HepG2 (cell line): ENCODE measurements around the gene CTDP1. TPM values are rescaled to one million over a fixed set of nuclear protein-coding genes. Genes with fewer than 3 reads are reported as not detected.

Source experiments
- ATAC-seq: fragments of 200-7000 bp; cut with Tn5 transposase; 3 replicates; pipeline ENCODE4 v1.9.1; 2020; ENCODE audit warnings: mild to moderate bottlenecking, moderate library complexity
- BruUV-seq: library from RNA; stranded (reverse); fragments of 400-500 nt; replicated peaks from 2 replicates; lab custom pipeline; 2021; lab: Mats Ljungman, UMichigan
- CTCF ChIA-PET: fragments of 300-600 bp; formaldehyde crosslinking; extraction: SDS; loops from one replicate; lab custom pipeline; 2021; ENCODE audit warnings: low total read pairs, inconsistent platforms, low intra/inter-chr PET ratio; lab: Yijun Ruan, JAX
- POLR2A ChIA-PET: fragments of 350-600 bp; sonication (Branson Sonifier 250); formaldehyde crosslinking; loops from one replicate; lab custom pipeline; 2020; ENCODE audit warnings: antibody characterized with exemption, inconsistent platforms; lab: Yijun Ruan, JAX
- DNase-seq: peaks from one replicate; pipeline ENCODE4 v3.0.0-alpha.2; 2015; ENCODE audit warnings: low spot score
- FAIRE-seq: peaks from 3 replicates; lab custom pipeline; 2011; peaks lifted over from hg19 to GRCh38; lab: Jason Lieb, UNC
- H2AFZ ChIP-seq: one replicate; pipeline ENCODE4 v1.6.1; 2011; ENCODE audit warnings: low read length, inconsistent platforms
- H3K27ac ChIP-seq: fragments of 300-600 bp; 3 replicates; pipeline ENCODE4 v1.8.0; 2011; ENCODE audit warnings: mixed run types, mild to moderate bottlenecking, mixed read lengths, low read length, inconsistent platforms; ENCODE audit not compliant: insufficient read depth; ENCODE audit errors: extremely low read length
- H3K27me3 ChIP-seq, 2 experiments: fragments of 200-600 bp in 1 of 2; 2 replicates in 1 of 2; 3 replicates in 1 of 2; pipeline versions ENCODE4 v1.6.0 to v1.8.0; 2011; ENCODE audit warnings: low read length in 2 of 2, mild to moderate bottlenecking in 2 of 2, moderate library complexity in 2 of 2, inconsistent platforms in 1 of 2; ENCODE audit not compliant: insufficient read depth in 2 of 2, control insufficient read depth in 1 of 2
- H3K36me3 ChIP-seq, 2 experiments: fragments of 200-600 bp in 1 of 2; replicated peaks in 1 of 2; 2 replicates in 1 of 2; 3 replicates in 1 of 2; pipeline versions ENCODE4 v1.5.1 to v1.8.0; 2011; ENCODE audit warnings: low read length in 2 of 2, inconsistent platforms in 1 of 2; ENCODE audit not compliant: insufficient read depth in 2 of 2, control insufficient read depth in 1 of 2
- H3K4me1 ChIP-seq: 2 replicates; pipeline ENCODE4 v1.5.1; 2012; ENCODE audit warnings: low read length, inconsistent platforms; ENCODE audit not compliant: insufficient read depth
- H3K4me2 ChIP-seq: 2 replicates; pipeline ENCODE4 v1.6.0; 2011; ENCODE audit warnings: low read depth, low read length, inconsistent platforms
- H3K4me3 ChIP-seq, 3 experiments: fragments of 200-600 bp in 1 of 3; sonication (generic), shearing (Covaris generic) in 1 of 3; replicated peaks in 1 of 3; 2 replicates each; pipeline ENCODE4 v1.5.1; 2011 to 2016; ENCODE audit warnings: low read length in 3 of 3, inconsistent platforms in 2 of 3, low read depth in 2 of 3, mild to moderate bottlenecking in 2 of 3, control low read depth in 1 of 3, mixed read lengths in 1 of 3; ENCODE audit not compliant: insufficient read depth in 1 of 3
- H3K79me2 ChIP-seq: one replicate; pipeline ENCODE4 v1.6.1; 2011; ENCODE audit warnings: low read length, inconsistent platforms; ENCODE audit not compliant: insufficient read depth
- H3K9ac ChIP-seq: 2 replicates; pipeline ENCODE4 v1.6.0; 2011; ENCODE audit warnings: mild to moderate bottlenecking, low read depth, low read length, inconsistent platforms; ENCODE audit not compliant: insufficient read depth
- H3K9me3 ChIP-seq: 2 replicates; pipeline ENCODE4 v1.5.1; 2012; ENCODE audit warnings: mild to moderate bottlenecking, low read length
- H4K20me1 ChIP-seq: 2 replicates; pipeline ENCODE4 v1.6.0; 2011; ENCODE audit warnings: inconsistent platforms, mild to moderate bottlenecking, low read length, moderate library complexity; ENCODE audit not compliant: insufficient read depth
- ARNT2 ChIP-seq: sonication (generic); formaldehyde crosslinking; IDR thresholded peaks from 2 replicates; pipeline ENCODE4 v1.8.0; 2022; ENCODE audit warnings: mild to moderate bottlenecking, low read depth, missing genetic modification reagents, moderate library complexity
- DBP ChIP-seq: sonication (generic); formaldehyde crosslinking; IDR thresholded peaks from 2 replicates; pipeline ENCODE4 v1.4.0; 2020; ENCODE audit warnings: missing genetic modification reagents; ENCODE audit errors: not compliant biosample characterization
- E2F5 ChIP-seq: sonication (generic); formaldehyde crosslinking; conservative IDR thresholded peaks from 2 replicates; pipeline ENCODE4 v1.4.0; 2020; ENCODE audit warnings: missing genetic modification reagents
- SKIL ChIP-seq: sonication (generic); formaldehyde crosslinking; IDR thresholded peaks from 2 replicates; pipeline ENCODE4 v1.8.0; 2022; ENCODE audit warnings: missing genetic modification reagents, mild to moderate bottlenecking, moderate library complexity, borderline replicate concordance
- SMYD3 ChIP-seq: sonication (generic); formaldehyde crosslinking; IDR thresholded peaks from 2 replicates; pipeline ENCODE4 v1.8.1; 2023; ENCODE audit warnings: mild to moderate bottlenecking, missing genetic modification reagents
- TRIM24 ChIP-seq: sonication (generic); formaldehyde crosslinking; IDR thresholded peaks from 2 replicates; pipeline ENCODE4 v1.8.0; 2022; ENCODE audit warnings: mild to moderate bottlenecking, missing genetic modification reagents
- ZBTB43 ChIP-seq: sonication (generic); formaldehyde crosslinking; conservative IDR thresholded peaks from 2 replicates; pipeline ENCODE4 v1.4.0; 2020; ENCODE audit warnings: missing genetic modification reagents
- ZGPAT ChIP-seq: IDR thresholded peaks from 2 replicates; pipeline ENCODE4 v1.6.1; 2016; ENCODE audit warnings: mild to moderate bottlenecking
- ZNF3 ChIP-seq: IDR thresholded peaks from 2 replicates; pipeline ENCODE4 v1.7.0; 2017; ENCODE audit warnings: inconsistent platforms
- ZNF615 ChIP-seq: sonication (generic); formaldehyde crosslinking; IDR thresholded peaks from 2 replicates; pipeline ENCODE4 v1.5.0; 2020; ENCODE audit warnings: mild to moderate bottlenecking, missing genetic modification reagents, borderline replicate concordance
- ZNF746 ChIP-seq: sonication (generic); formaldehyde crosslinking; IDR thresholded peaks from 2 replicates; pipeline ENCODE4 v1.8.0; 2022; ENCODE audit warnings: mild to moderate bottlenecking, missing genetic modification reagents
- ZNF770 ChIP-seq: sonication (generic); formaldehyde crosslinking; IDR thresholded peaks from 2 replicates; pipeline ENCODE4 v1.5.0; 2020; ENCODE audit warnings: mild to moderate bottlenecking, missing genetic modification reagents
- ZSCAN12 ChIP-seq: sonication (generic); formaldehyde crosslinking; IDR thresholded peaks from 2 replicates; pipeline ENCODE4 v1.9.0; 2021; ENCODE audit warnings: mild to moderate bottlenecking, missing genetic modification reagents
- WGBS: methylation state at CpG from one replicate; pipeline ENCODE4 v1.1.6; 2017; ENCODE audit warnings: low lambda C conversion rate; 5-methylcytosine and 5-hydroxymethylcytosine counted together
- in situ Hi-C: cut with HindIII; loops from 2 replicates; pipeline ENCODE4 v1.10.0; 2017; ENCODE audit warnings: low pct_unique_long_range_greater_than_20kb; ENCODE audit not compliant: extremely low pct_ligation_motif_present
- intact Hi-C: fragments of 100-400 bp; cut with micrococcal nuclease; formaldehyde crosslinking; loops from one replicate; pipeline ENCODE4 v1.10.0; 2022; ENCODE audit not compliant: unreplicated experiment
- polyA plus RNA-seq, 8 experiments: library from polyadenylated mRNA; depleted of rRNA in 3 of 8; stranded (reverse) in 7 of 8; unstranded in 1 of 8; fragments of >200 nt; fragmentation: Illumina TruSeq in 4 of 8; extraction: Trizol in 4 of 8; gene quantifications; 2 replicates each; pipeline versions ENCODE4 v1.2.1 to v1.2.3, GENCODE V29; 2011 to 2016; ENCODE audit warnings: low read depth in 4 of 8, missing spikeins in 1 of 8, mixed read lengths in 1 of 8; ENCODE audit not compliant: insufficient read depth in 1 of 8
- total RNA-seq, 5 experiments: library from RNA; depleted of rRNA; stranded (reverse); fragments of >200 nt; fragmentation: Illumina TruSeq; extraction: Trizol; gene quantifications; 2 replicates each; pipeline ENCODE4 v1.2.3, GENCODE V29; 2016; ENCODE audit warnings: low read depth in 1 of 5

Gene CTDP1
- total and polyA plus RNA-seq, 2 of the 13 experiments (the other 11 are each of a cell fraction or from before 2014, with no cell fraction given) = 6.9 to 11.0 TPM

GRCh38 chr18:79699653-79700052, 20.1 kb downstream of the CTDP1 start:
- POLR2A ChIA-PET = no interaction called here
- WGBS = 98% methylated on average over 8 of the region's 8 CpGs
- H2AFZ ChIP-seq = no peak overlapping the region
- peaks cover 18 to 60% of the 10 kb centered on the region in 2 experiments; a peak in 4 of 5 replicates for H3K36me3 ChIP-seq
- ATAC-seq (no peak), FAIRE-seq (no peak), DNase-seq (no peak)
- H3K4me2 ChIP-seq = no peak overlapping the region
- peaks cover 3% of the 10 kb centered on the region for H3K79me2 ChIP-seq
- intact Hi-C loops = no loop called here
- CTCF ChIA-PET = no interaction called here
- H3K27me3 ChIP-seq = no peaks in the 10 kb centered on the region
- in situ Hi-C loops = no loop called here
- BruUV-seq = no TSS peak
- H3K9ac ChIP-seq = no peak overlapping the region
- H3K4me3 ChIP-seq = no peak overlapping the region
- no peaks in the 10 kb centered on the region for H3K9me3 ChIP-seq
- H3K4me1 ChIP-seq = no peaks in the 10 kb centered on the region
- H3K27ac ChIP-seq = no peak overlapping the region
- no peaks in the 10 kb centered on the region; the same call in 1 of the 2 replicates for H4K20me1 ChIP-seq
- no peak for TF ChIP-seq ZNF746 (CRISPR knock-in tag)
- no peak for TF ChIP-seq ZGPAT (CRISPR knock-in tag)
- TF ChIP-seq ZNF615 = no peak
- TF ChIP-seq DBP (CRISPR knock-in tag) = no peak
- no peak for TF ChIP-seq E2F5
- no peak for TF ChIP-seq ZBTB43 (CRISPR knock-in tag)
- no peak for TF ChIP-seq SKIL (CRISPR knock-in tag)
- TF ChIP-seq ZNF3 (CRISPR knock-in tag) = no peak
- TF ChIP-seq ZSCAN12 = no peak
- TF ChIP-seq ARNT2 (CRISPR knock-in tag) = no peak
- TF ChIP-seq SMYD3 = no peak
- TF ChIP-seq ZNF770 (CRISPR knock-in tag) = no peak
- no peak for TF ChIP-seq TRIM24 (CRISPR knock-in tag)
